Stimulated activated CD4-positive, alpha-beta T cell treated with anti-CD3 and anti-CD28 coated beads, Interleukin-1b, Interleukin-23, amount 100 ng/mL, for 48 hours (primary cell): ENCODE data around the gene ANTXR1.

Experiments used
- DNase-seq: peaks from one replicate; pipeline ENCODE4 v3.0.0-alpha.2; 2020

The ANTXR1 gene

DNA sequence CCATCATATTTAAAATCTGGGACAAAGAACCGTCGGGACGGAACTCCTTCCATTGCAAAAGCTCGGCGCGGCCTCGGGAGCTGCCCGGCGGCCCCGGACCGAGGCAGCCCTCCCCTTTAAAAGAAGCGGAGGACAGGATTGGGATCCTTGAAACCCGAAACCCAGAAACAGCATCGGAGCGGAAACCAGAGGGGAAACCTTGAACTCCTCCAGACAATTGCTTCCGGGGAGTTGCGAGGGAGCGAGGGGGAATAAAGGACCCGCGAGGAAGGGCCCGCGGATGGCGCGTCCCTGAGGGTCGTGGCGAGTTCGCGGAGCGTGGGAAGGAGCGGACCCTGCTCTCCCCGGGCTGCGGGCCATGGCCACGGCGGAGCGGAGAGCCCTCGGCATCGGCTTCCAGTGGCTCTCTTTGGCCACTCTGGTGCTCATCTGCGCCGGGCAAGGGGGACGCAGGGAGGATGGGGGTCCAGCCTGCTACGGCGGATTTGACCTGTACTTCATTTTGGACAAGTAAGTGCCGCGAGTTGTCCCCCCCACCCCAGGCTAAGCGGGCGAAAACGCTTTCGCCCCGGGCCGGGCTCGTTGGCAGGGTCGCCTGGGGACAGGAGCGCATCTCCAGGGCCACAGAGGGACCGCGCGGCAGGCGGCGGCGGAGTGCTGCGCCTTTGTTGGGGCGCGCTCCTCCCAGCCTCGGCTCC, at the start of gene ANTXR1:
Gene ANTXR1, plus strand, starts transcription at position 38 of the 698 bp plus-strand sequence. Its CDS starts 321 bp downstream, at position 359.
- DNase-seq, result no peak

DNA sequence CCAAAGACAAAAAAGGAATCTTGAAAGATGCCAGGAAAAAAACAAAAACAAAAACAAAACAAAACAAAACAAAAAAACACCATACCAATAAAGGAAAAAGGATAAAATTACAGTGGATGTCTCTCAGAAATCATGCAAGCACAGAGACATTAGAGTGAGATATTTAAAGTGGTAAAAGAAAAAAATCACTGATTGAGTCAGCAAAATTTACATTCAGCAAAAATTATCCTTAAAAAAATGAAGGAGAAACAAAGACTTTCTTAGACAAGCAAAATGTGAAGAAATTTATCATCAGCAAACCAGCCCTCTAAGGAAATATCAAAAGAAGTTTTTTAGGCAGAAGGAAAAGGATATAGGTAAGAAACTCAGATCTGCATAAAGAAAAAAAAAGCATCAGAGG, 48.7 kb upstream of the ANTXR1 start:
- no peak for DNase-seq

DNA sequence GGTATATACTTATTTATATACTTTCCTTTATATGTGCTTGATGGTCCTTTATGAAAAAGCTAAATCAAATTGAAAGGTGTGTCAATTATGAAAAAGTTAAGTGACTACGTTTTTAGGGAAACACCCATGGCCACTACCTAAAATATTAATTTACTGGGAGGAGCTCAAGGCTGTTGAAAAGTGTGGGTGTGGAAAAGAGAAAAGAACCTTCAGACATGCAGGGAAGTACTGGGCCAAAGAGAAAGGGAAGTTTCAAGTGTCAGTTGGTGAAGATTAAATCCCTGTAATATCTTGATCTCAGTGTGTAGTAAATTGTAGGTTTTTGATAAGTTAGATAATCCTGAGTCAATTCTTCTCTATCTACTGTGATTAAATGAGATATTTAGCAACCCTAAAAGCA, 44.8 kb upstream of the ANTXR1 start:
- no peak for DNase-seq

DNA sequence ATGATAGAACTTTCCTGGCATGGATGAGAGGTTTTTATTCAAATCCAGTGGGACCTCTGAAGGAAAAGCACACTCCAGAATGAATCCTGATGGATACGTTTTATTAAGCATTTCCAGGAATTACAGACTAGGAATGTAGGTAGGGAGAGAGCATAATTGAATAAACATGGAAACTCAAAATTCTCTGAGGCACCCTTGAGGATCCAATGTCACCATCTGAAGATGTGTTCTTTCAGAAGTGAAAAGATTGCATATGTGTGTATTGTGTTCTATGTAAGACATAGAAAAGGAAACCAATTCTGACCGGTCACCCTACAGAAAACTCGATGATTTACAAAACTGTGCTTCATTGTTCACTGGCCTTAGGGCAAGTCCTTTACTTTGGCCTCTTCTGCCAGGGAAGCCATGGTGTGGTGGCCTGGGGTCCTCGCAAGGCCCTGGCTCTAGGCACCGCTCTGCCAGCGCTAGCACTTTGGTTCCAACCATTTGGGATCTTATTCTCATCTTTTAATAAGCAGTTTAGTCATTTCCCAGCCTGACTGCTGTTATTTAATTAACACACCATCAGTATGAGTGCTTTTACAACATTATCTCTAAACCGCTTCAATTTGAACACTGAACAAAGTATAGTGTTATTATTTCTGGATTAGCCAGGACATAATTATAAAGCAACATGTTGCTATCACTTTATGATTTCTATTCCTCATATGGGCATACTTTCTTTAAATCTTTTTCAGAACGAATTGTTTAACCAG, 43.1 kb upstream of the ANTXR1 start:
- no peak for DNase-seq

DNA sequence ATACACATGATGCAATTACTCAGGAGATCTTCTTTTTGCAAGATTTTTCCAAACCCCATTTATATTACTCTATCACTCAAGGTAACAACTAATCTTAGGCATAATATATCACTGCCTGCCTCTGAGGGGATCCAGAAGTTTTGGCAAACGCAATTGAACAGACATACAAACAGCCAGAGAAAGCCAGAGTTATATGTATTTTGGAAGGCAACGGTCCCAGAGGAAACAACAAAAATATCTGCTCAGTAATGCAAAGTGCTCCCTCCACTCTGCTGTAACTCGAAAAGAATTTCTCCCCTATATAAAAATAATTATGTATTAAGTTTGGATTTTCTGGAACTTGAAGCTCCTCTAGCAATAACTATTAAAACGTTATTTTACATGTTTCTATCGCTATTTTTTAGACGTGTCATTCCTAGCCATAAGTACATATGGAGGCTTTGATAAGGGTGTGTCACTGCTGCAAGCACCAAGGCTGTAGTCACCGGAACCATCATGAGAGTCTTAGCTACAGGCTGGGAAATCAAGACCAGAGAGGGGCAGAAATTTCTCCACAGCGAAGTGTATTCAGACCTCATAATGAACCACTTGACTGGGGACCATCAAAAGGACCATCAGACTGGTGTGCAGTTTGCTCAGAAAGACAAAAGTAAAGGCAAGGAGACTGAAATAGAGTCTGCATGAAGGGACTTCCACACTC, 42.3 kb upstream of the ANTXR1 start:
- no peak for DNase-seq

DNA sequence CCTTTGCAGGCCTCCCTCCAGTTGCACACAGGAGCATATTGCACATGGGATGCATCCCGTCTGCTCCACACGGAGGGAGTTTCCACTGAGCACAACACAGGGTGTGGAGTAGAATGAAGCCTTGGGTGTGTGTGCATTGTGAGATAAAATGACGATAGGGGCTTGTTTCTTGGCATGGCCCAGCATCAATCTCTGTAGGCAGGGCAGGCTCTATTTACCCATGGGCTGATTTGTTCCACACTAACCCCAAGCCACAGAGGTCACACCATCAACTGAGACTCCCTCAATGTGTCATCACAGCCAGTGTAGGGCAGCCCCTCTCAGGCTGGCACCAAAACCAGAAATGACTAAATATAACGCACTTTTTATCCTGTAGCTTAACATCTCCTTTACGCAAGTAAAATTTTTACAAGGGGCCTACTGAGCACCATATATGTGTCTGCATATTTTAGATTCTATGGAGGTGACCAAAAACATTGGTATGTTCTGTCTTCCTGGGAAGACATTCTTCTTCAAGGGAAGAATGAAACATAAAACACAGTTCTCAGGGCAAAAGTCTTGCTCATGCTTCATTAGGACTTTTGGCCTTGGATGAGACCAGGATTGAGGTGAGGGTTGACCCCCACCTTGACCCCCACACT, 41.3 kb upstream of the ANTXR1 start:
- peak; percentile 8 for DNase-seq

DNA sequence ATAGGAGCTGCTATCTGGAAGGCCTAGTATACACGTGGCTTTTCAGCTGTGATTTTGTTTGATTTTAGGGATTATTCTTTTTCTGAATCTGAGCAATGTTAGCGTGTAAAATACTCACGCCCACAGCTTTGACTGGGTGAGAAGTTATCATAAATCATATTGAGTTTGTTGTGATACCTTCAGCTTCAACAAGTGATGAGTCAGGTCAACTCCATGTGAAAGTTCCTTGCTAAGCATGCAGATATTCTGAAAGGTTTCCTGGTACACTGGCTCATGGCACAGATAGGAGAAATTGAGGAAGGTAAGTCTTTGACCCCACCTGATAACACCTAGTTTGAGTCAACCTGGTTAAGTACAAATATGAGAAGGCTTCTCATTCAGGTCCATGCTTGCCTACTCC, 38.7 kb upstream of the ANTXR1 start, which contains the start of gene GKN1:
Gene GKN1, plus strand, starts transcription at position 386 of the 400 bp plus-strand sequence. CDS start 42 bp downstream, outside the sequence.
- DNase-seq, result no peak

DNA sequence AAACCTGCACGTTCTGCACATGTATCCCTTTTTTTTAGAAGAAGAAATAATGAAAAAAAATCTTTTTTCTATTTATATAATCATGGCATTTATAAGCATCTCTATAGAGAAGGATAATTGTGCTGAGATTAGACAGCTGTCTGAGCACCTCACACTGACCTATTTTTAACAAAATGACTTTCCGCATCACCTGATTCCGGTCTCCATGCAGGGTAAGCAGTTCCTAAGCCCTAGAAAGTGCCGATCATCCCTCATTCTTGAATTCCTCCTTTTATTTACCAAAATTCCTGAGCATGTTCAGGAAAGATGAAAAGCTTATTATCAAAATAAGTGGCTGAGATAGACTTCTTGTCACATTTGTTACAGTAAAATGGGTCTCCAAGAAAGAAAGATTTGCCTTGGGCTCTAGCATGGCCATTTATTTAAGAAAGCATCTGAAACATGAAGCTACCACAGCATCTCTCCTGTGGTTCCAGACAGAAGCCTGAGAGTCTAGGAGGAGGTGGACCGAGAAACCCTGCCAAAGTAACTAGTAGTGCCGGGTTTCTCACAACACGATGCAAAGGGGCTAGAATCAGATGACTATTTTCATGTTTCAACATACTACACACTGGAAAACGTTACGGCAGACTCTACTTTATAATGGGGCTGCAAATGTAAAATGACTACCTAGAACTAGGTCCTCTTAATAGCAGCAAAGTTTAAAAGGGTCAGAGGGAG, 37.9 kb upstream of the ANTXR1 start:
- DNase-seq, result no peak

DNA sequence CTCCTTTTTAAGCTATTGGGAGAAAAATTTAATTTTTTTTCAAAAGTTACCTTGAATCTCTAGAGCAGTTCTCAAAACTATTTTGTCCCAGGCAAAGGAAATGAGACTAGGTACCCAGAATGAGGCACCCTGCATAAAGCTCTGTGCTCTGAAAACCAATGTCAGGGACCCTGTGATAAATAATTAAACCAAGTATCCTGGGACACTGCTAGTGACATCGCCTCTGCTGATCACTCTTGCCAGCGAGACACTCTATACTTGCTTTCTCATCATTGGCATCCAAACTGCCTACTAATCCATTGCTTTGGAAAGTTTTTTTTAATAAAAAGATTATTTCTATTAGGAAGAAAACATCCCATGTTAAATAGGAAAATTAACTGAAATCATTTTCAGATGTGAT, 37.1 kb upstream of the ANTXR1 start:
- no peak for DNase-seq

DNA sequence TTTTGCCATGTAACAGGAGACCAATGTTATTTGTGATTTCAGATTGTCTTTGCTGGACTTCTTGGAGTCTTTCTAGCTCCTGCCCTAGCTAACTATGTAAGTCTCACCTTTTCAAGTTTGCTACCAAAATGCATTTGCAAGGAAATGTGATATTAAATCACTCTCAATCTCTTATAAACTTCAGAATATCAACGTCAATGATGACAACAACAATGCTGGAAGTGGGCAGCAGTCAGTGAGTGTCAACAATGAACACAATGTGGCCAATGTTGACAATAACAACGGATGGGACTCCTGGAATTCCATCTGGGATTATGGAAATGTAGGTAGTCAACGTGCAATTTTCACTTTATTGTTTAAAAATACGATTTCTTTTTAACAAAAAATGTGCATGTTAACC, 35.5 kb upstream of the ANTXR1 start:
- DNase-seq, result no peak

DNA sequence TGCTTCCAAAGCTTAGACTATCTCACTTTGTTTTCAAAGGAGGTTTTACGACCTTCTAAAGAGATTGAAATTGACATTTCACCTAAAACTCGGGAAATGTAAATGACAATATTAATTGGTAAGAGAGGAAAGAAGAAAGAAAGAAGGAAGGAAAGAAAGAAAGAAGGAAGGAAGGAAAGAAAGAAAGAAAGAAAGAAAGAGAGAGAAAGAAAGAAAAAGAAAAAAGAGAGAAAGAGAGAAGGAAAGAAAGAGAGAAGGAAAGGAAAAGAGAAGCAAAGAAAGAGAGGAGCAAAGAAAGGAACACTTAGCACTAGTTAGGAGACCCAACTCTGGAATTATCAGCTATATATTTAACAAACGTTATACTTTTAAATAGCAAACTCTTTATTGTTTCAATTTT, 34.9 kb upstream of the ANTXR1 start:
- DNase-seq, result no peak

DNA sequence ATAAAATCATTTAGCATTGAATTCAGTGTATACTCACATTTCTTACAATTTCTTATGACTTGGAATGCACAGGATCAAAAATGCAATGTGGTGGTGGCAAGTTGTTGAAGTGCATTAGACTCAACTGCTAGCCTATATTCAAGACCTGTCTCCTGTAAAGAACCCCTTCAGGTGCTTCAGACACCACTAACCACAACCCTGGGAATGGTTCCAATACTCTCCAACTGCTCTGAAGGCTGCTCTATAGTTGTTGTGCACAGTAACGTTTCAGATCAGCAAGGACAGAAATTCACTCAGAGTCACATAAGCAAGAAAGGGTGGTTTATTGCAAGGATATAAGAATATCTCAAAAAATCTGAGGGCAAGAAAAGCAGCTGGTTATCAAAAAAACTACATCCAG, 32.0 kb upstream of the ANTXR1 start:
- DNase-seq, result no peak

DNA sequence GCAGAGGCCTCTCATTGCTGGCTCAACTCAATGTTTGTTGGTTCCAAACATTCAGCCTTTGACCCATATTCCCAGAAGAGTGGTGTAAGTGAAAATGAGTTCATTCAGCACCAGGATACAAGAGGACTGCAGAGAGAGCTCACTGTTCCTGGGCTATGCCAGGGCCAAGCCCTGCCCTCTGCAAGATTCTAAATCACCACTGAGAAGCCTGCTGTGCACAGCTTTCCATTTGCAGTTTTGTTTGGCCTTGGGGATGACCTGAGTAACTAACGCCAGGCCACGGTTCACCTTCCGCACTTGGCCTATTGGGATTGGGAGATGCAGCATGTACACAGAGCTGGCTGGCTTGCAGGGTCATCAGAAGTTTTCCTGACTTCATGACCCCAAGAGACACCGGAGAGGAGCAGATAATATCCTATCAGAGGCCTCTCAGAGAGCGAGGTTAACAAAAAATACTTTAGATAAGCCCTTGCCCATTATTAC, 25.9 kb upstream of the ANTXR1 start:
- no peak for DNase-seq

DNA sequence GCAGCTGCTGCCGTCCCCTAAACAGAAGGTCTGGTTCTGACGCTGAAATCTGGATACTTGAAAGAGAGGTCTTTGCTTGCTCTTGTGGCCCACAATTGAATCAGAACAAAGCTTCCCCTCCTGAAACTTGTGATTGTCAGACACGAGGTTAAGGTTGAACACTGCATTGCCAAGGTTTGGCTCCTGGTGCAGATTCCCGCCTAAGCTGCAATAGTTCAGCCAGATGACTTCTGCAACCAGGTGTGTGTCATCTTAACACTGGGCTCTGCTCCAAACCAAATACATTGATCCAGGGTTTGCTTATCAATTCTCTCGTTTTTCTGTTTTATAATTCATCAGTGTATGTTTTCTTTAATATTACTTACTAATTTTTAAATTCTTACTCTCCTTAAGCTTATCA, 23.9 kb upstream of the ANTXR1 start:
- DNase-seq, result no peak

DNA sequence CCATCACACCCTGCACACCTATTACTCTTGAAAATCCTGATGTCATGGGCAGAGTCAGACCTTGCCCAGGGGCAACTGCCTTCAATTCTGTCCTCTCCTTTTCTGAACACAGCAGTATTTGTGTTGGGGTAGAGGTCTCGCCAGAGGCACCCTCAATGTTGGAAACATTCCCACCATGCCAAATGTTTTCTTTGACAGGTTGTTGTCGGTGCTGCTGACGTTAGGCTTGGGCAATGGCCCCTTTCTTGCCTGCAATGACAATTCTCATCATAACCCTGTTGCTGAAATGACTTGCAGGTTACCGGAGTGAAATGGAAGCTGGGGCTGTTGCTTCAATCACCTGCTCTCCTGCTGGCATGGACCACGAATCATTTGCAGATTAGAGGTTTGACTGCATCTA, 20.6 kb upstream of the ANTXR1 start:
- no peak for DNase-seq

DNA sequence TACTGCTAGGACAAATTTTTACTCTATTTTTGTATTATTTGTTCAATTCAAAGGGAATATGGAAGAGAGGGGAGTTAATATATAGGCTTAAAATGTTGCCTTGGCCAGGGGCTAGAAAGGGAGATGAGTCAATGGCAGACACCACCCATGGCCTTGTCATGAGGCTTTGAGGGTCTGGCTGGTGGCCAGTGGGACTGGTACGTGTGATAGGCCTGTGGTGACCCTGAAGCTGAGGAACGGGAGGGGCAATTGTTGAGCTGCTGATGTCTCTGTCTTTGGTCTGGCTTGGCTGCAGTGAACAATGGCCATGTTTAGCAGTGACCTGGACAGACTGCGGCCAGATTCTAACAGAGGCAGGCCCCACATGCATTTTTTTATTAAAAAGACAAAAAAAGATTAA, 20.0 kb upstream of the ANTXR1 start:
- no peak for DNase-seq

DNA sequence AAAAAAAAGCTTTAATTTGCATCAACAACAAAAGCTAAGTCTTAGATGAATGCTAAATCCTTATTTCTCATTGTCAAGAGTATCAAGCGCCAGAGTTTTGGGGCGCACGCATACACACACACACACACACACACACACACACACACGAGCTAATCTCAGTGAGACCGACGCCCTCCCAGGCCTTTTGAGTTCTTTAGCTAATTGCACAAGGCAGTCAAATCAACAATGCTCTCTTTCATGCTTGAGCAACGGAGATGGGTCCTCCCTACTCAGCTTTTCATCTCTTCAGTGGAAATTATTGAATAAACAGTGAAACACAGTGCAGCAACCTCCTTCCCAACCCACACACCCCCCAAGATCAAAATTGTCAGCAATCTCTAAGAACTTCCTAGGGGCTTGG, 19.3 kb upstream of the ANTXR1 start:
- no peak for DNase-seq

DNA sequence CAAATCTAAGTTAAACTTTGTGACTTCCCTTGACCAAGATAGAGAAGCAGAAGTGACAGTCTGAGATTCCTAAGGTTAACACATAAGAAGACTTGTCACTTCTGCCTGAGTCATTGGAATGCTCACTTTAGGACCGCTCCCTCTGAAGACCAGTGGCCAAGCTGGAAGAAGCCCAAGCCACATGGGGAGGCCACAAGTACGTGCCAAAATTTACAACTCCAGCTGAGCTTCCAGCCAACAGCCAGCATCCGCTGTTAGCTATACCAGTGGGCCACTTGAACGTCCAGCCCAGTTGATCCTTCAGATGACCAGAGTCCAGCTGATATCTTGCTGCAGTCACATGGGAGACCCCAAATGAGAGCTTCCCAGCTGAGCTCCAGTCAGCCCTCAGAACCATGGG, 18.1 kb upstream of the ANTXR1 start:
- DNase-seq, result no peak

DNA sequence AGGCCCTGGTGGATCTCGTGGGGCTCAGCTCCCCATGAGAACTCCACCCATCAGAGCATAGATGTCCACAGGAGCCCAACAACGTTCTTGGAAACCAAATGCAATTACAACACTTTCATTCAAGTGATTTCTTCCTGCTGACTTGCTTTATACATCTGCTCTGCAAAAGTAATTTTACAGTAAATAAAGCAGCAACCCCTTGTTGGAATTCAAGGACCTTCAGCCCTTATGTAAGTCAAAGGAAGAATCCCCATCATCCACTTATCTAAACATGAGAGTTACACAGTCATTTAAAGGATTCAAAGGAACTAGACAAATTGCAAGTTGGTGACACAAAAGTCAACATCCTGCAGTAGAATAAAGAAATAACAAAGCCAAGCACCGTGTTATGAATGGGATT, 17.1 kb upstream of the ANTXR1 start:
- no peak for DNase-seq

DNA sequence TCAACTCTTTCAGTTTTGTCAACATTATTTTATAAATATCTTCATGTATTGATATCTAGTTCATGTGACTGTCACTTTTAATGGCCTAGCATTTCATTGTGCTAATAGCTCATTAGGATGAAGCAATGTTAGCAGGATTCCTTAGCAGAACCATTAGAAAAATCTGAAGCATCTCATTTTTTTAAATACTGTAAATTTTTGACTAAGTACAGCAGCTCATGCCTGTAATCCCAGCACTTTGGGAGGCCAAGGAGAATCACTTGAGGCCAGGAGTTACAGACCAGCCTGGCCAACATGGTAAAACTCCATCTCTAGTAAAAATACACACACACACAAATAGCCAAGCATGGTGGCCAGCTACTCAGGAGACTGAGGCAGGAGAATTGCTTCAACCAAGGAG, 15.6 kb upstream of the ANTXR1 start:
- DNase-seq, result no peak

DNA sequence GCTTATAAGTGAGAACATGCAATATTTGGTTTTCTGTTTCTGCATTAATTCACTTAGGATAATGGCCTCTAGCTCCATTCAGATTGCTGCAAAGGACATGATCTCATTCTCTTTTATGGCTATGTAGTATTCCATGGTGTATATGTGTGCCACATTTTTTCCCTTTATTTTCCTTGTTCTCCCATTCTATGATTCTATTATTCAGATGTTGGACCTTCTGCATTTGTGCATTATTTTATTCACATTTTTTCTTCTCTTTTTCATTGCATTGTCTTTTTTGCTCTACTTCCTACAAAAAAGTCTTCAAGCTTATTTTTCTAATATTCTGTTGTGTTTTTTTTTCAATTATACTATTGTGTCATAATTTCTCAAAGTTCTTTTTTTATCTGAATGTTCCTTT, 11.1 kb upstream of the ANTXR1 start:
- no peak for DNase-seq

DNA sequence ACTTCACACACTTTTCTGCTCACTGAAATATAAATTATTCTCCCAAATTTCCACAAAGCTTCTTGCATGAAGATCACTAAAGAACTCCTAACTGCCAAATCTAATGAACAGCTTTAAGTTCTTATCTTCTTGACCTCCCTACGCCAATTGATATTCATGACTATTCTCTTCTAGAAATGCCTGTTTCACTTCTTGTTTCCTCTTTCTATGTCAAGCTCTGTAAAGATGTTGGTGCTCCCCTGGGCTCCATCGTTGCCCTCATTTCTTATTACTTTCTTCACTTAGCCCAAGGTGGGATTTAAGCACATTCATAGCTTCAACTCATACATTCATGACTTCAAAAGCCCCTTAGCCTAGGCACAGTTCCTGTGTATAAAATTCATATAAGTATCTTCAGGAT, 9.2 kb upstream of the ANTXR1 start:
- no peak for DNase-seq

DNA sequence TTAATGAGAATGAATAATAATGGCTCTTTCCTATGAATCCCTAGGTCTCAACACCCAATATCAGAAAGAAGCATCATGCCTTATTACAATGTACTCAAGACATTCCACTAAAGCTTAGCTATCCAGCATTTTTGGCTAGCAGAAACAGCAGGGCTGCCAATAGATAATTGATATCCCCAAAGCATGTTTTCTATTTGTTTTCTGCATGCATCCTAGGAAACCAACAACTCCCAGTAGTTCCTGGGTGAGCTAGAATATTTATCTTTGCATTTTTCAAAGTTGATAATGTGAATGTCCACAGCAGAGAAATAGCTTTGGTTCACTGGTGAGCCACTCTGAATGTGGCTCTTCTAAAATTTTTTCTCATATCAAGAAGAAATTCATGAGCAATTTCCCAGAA, 5.8 kb upstream of the ANTXR1 start:
- no peak for DNase-seq
